ENCODE results near the gene MRPL3. TPM values are rescaled to one million over a fixed set of nuclear protein-coding genes. Genes with fewer than 3 reads are reported as not detected.

The MRPL3 gene
- total and polyA plus RNA-seq, 2 experiments from 2014 or later, result 159 to 185 TPM

DNA sequence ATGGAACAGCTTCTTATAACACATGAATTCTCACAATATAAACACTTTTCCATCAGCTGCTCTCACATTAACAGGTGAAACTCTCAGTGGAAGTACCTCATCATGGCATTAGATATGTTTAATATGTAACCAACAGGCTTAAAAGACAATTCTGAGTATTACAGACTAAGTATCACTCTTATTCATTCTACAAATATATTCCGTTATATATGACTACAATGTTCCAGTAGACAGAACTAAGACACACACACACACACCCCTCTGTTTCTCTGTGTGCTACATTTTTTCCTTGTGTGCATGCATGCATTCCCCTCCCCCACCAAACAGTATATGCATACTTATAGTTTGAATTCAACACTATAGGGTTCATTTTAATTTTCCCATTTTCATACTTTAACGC lies 32.4 kb downstream of the MRPL3 start:
- Histone ChIP-seq H2AFZ (no peak overlapping the region), H3K4me1 (ENCODE audit: insufficient read depth) (no peaks in the 10 kb centered on the region), H3K27ac (ENCODE audit: low read depth) (no peak overlapping the region), H3K27me3 (ENCODE audit: insufficient read depth) (no peaks in the 10 kb centered on the region), H4K20me1 (replicated peaks; ENCODE audit: insufficient read depth) (peaks cover 10% of the 10 kb centered on the region; the same call in 1 of the 2 replicates), H3K4me2 (no peak overlapping the region), H3K36me3 (ENCODE audit: insufficient read depth) (peaks cover 22% of the 10 kb centered on the region), H3F3A (replicated peaks; ENCODE audit: low read depth) (no peaks in the 10 kb centered on the region), H3K79me2 (replicated peaks; ENCODE audit: insufficient read depth) (peaks cover 43% of the 10 kb centered on the region), H3K9me2 (ENCODE audit: insufficient read depth) (no peaks in the 10 kb centered on the region), H3K4me3 (no peak overlapping the region)
- H3K4me1 Mint-ChIP-seq, result no peaks in the 10 kb centered on the region
- H3K27ac Mint-ChIP-seq, result no peak overlapping the region
- peaks cover 45% of the 10 kb centered on the region for H3K36me3 Mint-ChIP-seq (ENCODE audit: low read depth)
- ATAC-seq (no peak), DNase-seq (ENCODE audit: low spot score) (no peak)
- H3K4me3 Mint-ChIP-seq, result no peak overlapping the region
- no peaks in the 10 kb centered on the region for H3K9me3 Mint-ChIP-seq
- TF ChIP-seq STAT1 (IDR thresholded peaks at IDR 0.05; ENCODE audit: unreplicated experiment) (no peak), EZH2phosphoT487 (IDR thresholded peaks at IDR 0.05; ENCODE audit: unreplicated experiment) (no peak), NANOG (IDR thresholded peaks at IDR 0.05; ENCODE audit: borderline replicate concordance) (no peak), JUNB (IDR thresholded peaks at IDR 0.05; ENCODE audit: unreplicated experiment) (no peak), EZH2 (IDR thresholded peaks at IDR 0.05; ENCODE audit: low read depth, unreplicated experiment) (no peak)
- H3K27me3 Mint-ChIP-seq (ENCODE audit: insufficient read depth, low read depth, poor library complexity), result no peaks in the 10 kb centered on the region

DNA sequence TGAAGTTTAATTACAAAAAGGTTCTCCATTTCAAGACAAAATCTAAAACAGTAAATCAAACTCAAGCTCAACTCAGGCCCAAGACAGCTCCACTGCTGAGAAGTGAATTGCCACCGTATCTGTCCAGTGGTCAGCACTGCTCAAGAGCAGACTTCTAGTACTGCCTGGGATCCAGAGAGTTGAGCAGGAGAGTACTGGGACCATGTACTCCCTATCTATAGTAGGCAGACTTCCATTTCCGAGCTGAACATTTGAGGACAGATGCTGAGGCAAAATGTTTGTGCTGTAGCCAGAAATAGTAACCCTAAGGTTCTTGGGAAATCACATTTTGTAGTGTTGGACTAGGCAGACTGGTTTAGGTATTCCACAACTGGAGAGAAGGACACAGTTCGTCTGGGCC lies 44.1 kb downstream of the MRPL3 start:
- H3K27me3 ChIP-seq (ENCODE audit: insufficient read depth), result no peaks in the 10 kb centered on the region
- TF ChIP-seq ZNF331 (CRISPR knock-in tag; IDR thresholded peaks at IDR 0.05; ENCODE audit: low read depth), result no peak
- TF ChIP-seq, protein P1, sequence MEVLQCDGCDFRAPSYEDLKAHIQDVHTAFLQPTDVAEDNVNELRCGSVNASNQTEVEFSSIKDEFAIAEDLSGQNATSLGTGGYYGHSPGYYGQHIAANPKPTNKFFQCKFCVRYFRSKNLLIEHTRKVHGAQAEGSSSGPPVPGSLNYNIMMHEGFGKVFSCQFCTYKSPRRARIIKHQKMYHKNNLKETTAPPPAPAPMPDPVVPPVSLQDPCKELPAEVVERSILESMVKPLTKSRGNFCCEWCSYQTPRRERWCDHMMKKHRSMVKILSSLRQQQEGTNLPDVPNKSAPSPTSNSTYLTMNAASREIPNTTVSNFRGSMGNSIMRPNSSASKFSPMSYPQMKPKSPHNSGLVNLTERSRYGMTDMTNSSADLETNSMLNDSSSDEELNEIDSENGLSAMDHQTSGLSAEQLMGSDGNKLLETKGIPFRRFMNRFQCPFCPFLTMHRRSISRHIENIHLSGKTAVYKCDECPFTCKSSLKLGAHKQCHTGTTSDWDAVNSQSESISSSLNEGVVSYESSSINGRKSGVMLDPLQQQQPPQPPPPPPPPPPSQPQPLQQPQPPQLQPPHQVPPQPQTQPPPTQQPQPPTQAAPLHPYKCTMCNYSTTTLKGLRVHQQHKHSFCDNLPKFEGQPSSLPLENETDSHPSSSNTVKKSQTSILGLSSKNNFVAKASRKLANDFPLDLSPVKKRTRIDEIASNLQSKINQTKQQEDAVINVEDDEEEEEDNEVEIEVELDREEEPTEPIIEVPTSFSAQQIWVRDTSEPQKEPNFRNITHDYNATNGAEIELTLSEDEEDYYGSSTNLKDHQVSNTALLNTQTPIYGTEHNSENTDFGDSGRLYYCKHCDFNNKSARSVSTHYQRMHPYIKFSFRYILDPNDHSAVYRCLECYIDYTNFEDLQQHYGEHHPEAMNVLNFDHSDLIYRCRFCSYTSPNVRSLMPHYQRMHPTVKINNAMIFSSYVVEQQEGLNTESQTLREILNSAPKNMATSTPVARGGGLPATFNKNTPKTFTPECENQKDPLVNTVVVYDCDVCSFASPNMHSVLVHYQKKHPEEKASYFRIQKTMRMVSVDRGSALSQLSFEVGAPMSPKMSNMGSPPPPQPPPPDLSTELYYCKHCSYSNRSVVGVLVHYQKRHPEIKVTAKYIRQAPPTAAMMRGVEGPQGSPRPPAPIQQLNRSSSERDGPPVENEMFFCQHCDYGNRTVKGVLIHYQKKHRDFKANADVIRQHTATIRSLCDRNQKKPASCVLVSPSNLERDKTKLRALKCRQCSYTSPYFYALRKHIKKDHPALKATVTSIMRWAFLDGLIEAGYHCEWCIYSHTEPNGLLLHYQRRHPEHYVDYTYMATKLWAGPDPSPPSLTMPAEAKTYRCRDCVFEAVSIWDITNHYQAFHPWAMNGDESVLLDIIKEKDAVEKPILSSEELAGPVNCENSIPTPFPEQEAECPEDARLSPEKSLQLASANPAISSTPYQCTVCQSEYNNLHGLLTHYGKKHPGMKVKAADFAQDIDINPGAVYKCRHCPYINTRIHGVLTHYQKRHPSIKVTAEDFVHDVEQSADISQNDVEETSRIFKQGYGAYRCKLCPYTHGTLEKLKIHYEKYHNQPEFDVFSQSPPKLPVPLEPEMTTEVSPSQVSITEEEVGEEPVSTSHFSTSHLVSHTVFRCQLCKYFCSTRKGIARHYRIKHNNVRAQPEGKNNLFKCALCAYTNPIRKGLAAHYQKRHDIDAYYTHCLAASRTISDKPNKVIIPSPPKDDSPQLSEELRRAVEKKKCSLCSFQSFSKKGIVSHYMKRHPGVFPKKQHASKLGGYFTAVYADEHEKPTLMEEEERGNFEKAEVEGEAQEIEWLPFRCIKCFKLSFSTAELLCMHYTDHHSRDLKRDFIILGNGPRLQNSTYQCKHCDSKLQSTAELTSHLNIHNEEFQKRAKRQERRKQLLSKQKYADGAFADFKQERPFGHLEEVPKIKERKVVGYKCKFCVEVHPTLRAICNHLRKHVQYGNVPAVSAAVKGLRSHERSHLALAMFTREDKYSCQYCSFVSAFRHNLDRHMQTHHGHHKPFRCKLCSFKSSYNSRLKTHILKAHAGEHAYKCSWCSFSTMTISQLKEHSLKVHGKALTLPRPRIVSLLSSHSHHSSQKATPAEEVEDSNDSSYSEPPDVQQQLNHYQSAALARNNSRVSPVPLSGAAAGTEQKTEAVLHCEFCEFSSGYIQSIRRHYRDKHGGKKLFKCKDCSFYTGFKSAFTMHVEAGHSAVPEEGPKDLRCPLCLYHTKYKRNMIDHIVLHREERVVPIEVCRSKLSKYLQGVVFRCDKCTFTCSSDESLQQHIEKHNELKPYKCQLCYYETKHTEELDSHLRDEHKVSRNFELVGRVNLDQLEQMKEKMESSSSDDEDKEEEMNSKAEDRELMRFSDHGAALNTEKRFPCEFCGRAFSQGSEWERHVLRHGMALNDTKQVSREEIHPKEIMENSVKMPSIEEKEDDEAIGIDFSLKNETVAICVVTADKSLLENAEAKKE (CRISPR knock-in tag; IDR thresholded peaks at IDR 0.05), result no peak
- TF ChIP-seq STAT1 (IDR thresholded peaks at IDR 0.05; ENCODE audit: unreplicated experiment), result no peak
- TF ChIP-seq ZNF114 (CRISPR knock-in tag; IDR thresholded peaks at IDR 0.05), result no peak
- TF ChIP-seq NANOG (IDR thresholded peaks at IDR 0.05; ENCODE audit: borderline replicate concordance), result no peak
- Mint-ChIP-seq H3K27me3 (ENCODE audit: insufficient read depth, low read depth, poor library complexity) (no peaks in the 10 kb centered on the region), H3K27ac (no peak overlapping the region), H3K36me3 (ENCODE audit: low read depth) (peaks cover 25% of the 10 kb centered on the region), H3K4me3 (no peak overlapping the region), H3K9me3 (no peaks in the 10 kb centered on the region), H3K4me1 (peaks cover 2% of the 10 kb centered on the region; the same call in 1 of the 3 replicates)
- no peak overlapping the region for H3K4me2 ChIP-seq
- DNase-seq (ENCODE audit: low spot score) (no peak), ATAC-seq (peak; percentile 37; the same call in 2 of the 3 replicates)
- no peak overlapping the region for H2AFZ ChIP-seq
- H3F3A ChIP-seq (replicated peaks; ENCODE audit: low read depth), result no peaks in the 10 kb centered on the region
- peaks cover 15% of the 10 kb centered on the region; the same call in 1 of the 2 replicates for H3K36me3 ChIP-seq (ENCODE audit: insufficient read depth)
- no peak overlapping the region for H3K4me3 ChIP-seq
- no peak overlapping the region for H3K27ac ChIP-seq (ENCODE audit: low read depth)
- H4K20me1 ChIP-seq (replicated peaks; ENCODE audit: insufficient read depth), result 0 out of 2 replicates have a peak, but pooled peaks cover 4% of the 10 kb centered on the region
- H3K4me1 ChIP-seq (ENCODE audit: insufficient read depth), result no peaks in the 10 kb centered on the region
- no peaks in the 10 kb centered on the region for H3K9me2 ChIP-seq (ENCODE audit: insufficient read depth)
- no peaks in the 10 kb centered on the region for H3K79me2 ChIP-seq (replicated peaks; ENCODE audit: insufficient read depth)
